ENCODE measurements around the gene ELOB.

Gene ELOB

DNA sequence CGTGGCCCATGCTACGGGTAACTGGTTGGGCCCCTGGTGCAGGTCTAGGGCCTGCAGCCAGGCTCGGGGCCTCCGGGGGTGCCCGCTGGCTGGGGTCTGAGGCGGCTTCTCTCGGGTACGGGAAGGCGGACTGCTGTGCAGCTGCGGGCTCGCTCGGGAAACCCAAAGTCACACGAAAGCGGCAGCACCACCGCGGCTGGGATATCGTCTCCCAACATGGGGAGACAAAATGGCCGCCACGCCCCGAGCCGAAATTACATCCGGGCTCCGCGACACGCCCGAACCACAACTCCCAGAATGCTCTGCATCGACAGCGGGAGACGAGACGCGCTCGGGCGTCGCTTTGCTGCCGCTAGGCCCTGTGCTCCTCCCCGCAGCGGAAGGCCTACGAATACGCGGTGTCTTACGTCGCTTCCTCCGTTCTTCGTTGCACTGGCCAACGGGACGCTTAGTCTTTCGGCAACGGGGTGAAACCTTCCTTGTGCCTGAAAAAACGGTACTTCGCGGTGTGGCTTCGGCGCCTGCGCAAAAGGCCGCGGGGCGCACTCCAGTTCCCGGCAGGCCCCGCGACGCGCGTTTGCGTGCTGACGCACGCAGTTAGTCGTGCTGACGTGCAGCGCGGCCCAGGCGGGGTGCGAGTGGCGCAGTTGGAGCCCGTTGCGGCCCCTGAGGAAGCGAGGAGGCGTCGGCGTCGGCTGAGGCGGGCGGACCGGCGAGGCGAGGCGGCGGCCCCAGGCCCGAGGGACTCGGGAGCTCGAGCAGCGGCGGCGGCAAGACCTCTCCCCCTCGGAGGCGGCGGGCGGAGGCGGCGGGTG lies 24.8 kb downstream of the ELOB start, which contains the start of gene SRRM2:
TSS of gene SRRM2 (plus strand) at position 604 of the 815 bp plus-strand sequence. CDS start 3,727 bp downstream, outside the sequence.
- peaks cover 61% of the 10 kb centered on the region for H3K4me1 Mint-ChIP-seq
- peak within 1 kb of the TSS; percentile 94 to 95 for H3K4me3 Mint-ChIP-seq
- H3K27ac Mint-ChIP-seq, result peak within 1 kb of the TSS; percentile 99 to 100
- H3K27me3 Mint-ChIP-seq, result no peaks in the 10 kb centered on the region
- peak; percentile 95 to 96 for DNase-seq
- peak; percentile 94 for ATAC-seq
- H3K9me3 Mint-ChIP-seq, result no peaks in the 10 kb centered on the region

GRCh38 chr16:2751577-2752034 lies 25.5 kb downstream of the ELOB start:
- ATAC-seq, result no peak
- H3K4me3 Mint-ChIP-seq, result peak overlapping the region; percentile 80 to 94
- H3K27ac Mint-ChIP-seq, result peak overlapping the region; percentile 99 to 100
- no peak for DNase-seq
- no peaks in the 10 kb centered on the region for H3K9me3 Mint-ChIP-seq
- H3K4me1 Mint-ChIP-seq, result peaks cover 54% of the 10 kb centered on the region
- no peaks in the 10 kb centered on the region for H3K27me3 Mint-ChIP-seq

DNA sequence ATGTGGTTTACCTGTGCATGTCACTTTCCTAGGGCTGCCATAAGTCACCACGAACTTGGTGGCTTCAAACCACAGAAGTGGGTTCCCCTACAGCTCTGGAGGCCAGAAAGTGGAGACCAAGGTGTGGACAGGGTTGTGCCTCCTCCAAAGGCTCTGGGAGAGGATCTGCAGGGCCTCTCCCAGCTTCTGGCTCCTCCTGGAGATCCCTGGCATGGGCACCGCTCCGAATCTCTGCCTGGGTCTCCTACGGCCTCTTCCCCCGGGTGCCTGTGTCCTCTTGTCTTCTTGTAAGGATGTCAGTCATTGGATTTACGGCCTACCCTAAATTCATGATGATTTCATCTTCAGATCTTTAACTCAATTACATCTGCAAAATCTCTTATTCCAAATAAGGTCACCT lies 27.1 kb downstream of the ELOB start:
- peak overlapping the region; percentile 62 to 80 for H3K4me3 Mint-ChIP-seq
- no peak for ATAC-seq
- no peaks in the 10 kb centered on the region for H3K27me3 Mint-ChIP-seq
- peaks cover 38% of the 10 kb centered on the region for H3K4me1 Mint-ChIP-seq
- H3K27ac Mint-ChIP-seq, result peak overlapping the region in 1 of 2 donors; percentile 89
- no peaks in the 10 kb centered on the region for H3K9me3 Mint-ChIP-seq
- no peak for DNase-seq

GRCh38 chr16:2749476-2749875 lies 27.6 kb downstream of the ELOB start:
- no peak for ATAC-seq
- H3K4me3 Mint-ChIP-seq, result no peak overlapping the region
- H3K4me1 Mint-ChIP-seq, result peaks cover 33% of the 10 kb centered on the region
- DNase-seq, result no peak
- H3K9me3 Mint-ChIP-seq, result no peaks in the 10 kb centered on the region
- no peak overlapping the region for H3K27ac Mint-ChIP-seq
- H3K27me3 Mint-ChIP-seq, result no peaks in the 10 kb centered on the region

DNA sequence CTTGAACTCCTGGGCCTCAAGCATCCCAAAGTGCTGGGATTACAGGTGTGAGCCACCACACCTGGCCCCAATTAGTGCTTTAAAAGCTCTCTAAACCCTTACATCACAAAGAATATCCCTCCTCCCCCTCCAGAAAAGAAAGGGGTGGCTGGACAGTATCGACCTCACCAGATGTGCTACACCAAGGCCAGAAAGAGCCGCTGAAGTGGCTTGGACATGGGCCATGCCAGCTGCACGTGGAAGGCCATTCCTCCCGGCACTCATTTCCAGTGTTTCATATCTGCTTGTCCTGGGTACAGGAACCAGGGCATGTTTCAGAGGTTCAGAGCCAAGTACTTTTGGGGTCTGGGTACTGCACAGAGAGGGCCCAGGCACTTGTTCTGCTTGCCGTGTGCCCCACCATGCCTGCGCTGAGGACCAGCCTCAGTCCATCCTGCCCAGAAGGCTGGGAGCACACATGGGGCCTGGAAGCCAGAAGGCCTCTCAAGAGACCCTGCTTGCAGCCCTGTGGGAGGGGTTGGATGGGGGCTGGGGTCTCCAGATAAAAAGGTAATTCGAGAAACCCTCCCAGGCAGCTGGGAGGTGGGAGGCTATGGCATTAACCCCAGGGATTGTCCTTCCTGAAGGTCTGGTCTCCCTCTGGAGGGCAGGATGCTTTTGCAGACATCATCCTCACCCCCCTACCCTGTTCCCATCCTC lies 28.2 kb downstream of the ELOB start:
- Mint-ChIP-seq H3K4me1 (peaks cover 27% of the 10 kb centered on the region), H3K27me3 (no peaks in the 10 kb centered on the region), H3K27ac (no peak overlapping the region), H3K4me3 (no peak overlapping the region), H3K9me3 (no peaks in the 10 kb centered on the region)
- no peak for ATAC-seq
- DNase-seq, result no peak

DNA sequence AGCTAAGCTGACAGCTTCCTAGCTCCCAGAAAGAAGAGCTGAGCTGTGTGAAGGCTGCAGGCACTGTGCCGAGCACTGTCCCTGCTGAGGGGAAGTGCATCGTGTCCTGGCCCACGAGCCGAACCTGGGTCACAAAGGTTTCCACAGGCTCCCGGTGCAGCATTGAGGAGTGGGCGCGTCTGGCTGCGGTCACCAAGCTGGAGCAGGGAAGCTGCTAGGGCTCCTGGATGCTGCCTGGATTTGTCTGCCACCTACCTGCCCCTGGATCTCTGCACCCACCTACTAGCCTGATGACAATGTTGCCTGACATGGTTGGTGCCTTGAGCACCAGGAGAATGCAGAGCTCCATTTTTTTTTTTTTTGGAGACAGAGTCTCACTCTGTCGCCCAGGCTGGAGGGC lies 31.1 kb downstream of the ELOB start:
- Mint-ChIP-seq H3K4me1 (peaks cover 16% of the 10 kb centered on the region), H3K27me3 (no peaks in the 10 kb centered on the region), H3K9me3 (no peaks in the 10 kb centered on the region), H3K27ac (no peak overlapping the region), H3K4me3 (no peak overlapping the region)
- DNase-seq (no peak), ATAC-seq (no peak)

DNA sequence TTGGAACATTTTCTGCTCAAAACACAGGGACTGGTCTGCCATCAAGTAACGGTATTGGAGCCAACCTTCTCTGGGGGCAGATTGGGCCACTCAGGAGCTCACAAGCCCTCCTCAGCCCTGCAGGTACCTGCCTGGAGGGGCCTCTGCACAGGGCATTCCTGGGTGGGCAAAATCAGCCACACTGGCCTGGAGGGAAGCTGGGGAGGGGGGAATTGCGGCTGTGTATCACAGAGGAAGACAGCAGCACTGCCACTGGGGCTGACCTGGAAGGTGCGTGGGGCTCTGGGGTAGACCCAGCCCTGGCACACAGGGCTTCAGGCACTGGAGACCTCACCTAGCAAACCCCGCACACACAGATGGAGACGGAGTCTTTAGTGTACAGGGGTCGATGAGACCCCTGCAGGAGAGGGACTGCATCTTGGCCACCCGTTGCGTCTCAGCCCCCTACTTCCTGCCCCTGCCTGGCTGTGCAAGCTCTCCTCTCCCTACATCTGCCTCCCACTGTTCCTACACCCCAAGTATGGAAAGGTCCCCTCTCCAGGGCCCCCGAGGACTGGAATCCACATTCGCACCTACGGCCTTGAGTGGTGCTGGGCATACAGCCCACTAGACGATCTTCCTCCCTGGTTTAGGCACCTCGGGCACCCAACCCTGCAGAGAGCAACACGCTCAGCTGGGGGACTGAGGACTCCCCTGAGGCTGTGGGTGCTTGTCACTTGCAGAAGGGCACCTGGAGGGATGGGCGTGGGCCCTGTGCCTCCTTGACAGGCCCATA lies 31.8 kb downstream of the ELOB start:
- Mint-ChIP-seq H3K27ac (no peak overlapping the region), H3K27me3 (peaks cover 6% of the 10 kb centered on the region), H3K9me3 (no peaks in the 10 kb centered on the region), H3K4me3 (no peak overlapping the region), H3K4me1 (peaks cover 10% of the 10 kb centered on the region)
- ATAC-seq (peak; percentile 20), DNase-seq (no peak)

DNA sequence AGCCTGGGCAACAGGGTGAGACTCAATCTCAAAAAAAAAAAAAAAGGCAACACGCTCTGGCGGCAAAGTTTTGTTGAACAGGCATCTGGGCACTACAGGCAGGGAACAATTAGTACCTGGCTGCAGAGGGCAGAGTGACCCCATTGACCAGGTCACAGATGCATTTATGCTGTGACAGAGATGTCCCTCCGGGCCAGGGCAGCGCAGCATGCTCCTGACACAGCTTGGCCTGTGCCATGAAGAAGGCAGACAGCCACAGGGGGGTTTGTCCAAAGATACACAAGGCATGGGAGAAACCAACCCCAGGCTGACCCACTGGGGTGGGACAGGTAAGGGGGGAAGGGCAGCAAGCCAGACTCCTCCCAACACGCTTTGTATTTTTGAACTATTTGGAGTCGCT lies 32.4 kb downstream of the ELOB start:
- Mint-ChIP-seq H3K27me3 (peaks cover 9% of the 10 kb centered on the region), H3K27ac (peak overlapping the region in 1 of 2 donors; percentile 40), H3K4me3 (no peak overlapping the region), H3K9me3 (no peaks in the 10 kb centered on the region), H3K4me1 (peaks cover 6% of the 10 kb centered on the region)
- ATAC-seq, result no peak
- no peak for DNase-seq

DNA sequence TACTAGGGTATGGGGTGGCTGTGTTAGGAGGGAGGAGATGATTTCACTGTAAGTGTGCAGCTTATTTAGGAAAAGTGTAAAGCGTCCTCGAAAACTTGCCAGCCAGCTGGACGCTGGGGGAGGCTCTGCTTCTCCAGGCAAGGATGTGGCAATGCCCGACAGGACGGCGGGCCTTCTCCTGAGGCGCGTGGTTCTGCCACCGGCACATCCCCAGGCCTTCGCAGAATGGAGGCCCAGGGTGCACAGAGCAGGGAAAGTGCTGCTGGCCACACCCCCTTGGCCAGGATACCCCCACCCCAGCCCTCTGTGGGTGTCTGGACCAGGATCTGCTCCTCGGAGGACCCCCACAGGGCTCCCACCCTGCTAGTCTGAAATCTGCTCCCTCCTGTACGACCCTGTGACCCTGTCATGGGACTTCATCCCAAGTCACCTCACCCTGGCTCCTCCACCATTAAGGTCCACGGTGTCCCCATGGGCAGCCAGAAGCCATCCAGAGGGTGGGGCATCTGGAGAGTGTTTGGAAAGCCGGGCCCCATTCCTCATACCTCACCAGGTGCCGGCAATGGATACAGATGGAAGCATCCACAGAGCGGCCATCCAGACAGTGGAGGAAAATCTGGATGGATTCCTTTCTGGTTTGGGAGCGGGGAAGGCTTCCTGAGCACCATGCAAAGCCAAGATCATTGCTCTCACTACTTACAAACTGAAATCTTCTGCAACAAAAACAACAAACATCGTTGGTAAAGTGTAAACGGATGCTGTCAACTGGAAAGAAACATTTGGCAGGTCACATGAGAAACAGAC lies 33.9 kb downstream of the ELOB start:
- peaks cover 8% of the 10 kb centered on the region for H3K4me1 Mint-ChIP-seq
- no peak for ATAC-seq
- no peak overlapping the region for H3K4me3 Mint-ChIP-seq
- no peak overlapping the region for H3K27ac Mint-ChIP-seq
- DNase-seq, result no peak
- peaks cover 9% of the 10 kb centered on the region for H3K27me3 Mint-ChIP-seq
- H3K9me3 Mint-ChIP-seq, result no peaks in the 10 kb centered on the region

DNA sequence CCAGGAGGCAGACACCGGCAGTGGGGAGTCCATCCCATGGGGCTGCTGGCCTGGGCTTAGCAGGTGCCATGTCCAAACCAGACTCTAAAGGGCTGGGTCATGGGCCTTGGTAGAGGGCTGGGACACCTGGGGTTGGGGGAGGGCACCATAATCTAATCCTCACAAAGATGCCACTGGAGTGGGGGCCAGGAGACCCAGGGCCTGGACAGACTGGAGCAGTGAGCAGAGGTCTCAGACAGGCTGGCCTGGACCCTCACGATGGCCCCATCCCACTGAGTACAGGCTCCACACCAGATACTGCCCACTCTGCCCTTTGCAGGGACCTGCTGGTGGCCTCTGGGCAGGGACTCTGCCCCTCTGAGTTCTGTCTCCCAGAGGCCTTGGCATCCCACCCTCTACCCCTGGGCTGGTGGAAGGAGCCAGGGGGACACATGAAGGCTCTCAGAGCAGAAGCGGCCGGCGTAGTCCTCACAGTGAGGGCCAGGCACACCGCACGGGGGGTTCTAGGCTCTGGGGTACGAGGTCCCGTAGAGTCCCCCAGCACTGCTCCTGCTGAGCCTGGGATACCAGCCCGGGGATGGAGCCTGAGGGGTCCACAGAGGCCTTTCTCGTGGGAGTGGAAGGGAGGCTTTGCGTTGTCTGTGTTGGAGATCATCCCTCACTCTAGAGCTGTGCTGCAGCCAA lies 34.6 kb downstream of the ELOB start:
- Mint-ChIP-seq H3K4me3 (no peak overlapping the region), H3K27me3 (peaks cover 9% of the 10 kb centered on the region), H3K27ac (no peak overlapping the region), H3K4me1 (peaks cover 8% of the 10 kb centered on the region), H3K9me3 (no peaks in the 10 kb centered on the region)
- no peak for ATAC-seq
- no peak for DNase-seq

GRCh38 chr16:2741168-2741567 lies 35.9 kb downstream of the ELOB start:
- no peak for ATAC-seq
- Mint-ChIP-seq H3K9me3 (no peaks in the 10 kb centered on the region), H3K4me3 (no peak overlapping the region), H3K27ac (no peak overlapping the region), H3K4me1 (peaks cover 8% of the 10 kb centered on the region), H3K27me3 (peaks cover 9% of the 10 kb centered on the region)
- DNase-seq, result no peak

GRCh38 chr16:2740476-2740875 lies 36.6 kb downstream of the ELOB start:
- no peak for ATAC-seq
- peaks cover 9% of the 10 kb centered on the region for H3K27me3 Mint-ChIP-seq
- DNase-seq, result no peak
- H3K9me3 Mint-ChIP-seq, result no peaks in the 10 kb centered on the region
- H3K4me1 Mint-ChIP-seq, result peaks cover 8% of the 10 kb centered on the region
- peak overlapping the region in 1 of 2 donors; percentile 60 for H3K27ac Mint-ChIP-seq
- H3K4me3 Mint-ChIP-seq, result no peak overlapping the region

GRCh38 chr16:2739625-2740430 lies 37.3 kb downstream of the ELOB start:
- H3K9me3 Mint-ChIP-seq, result no peaks in the 10 kb centered on the region
- DNase-seq (no peak), ATAC-seq (no peak)
- H3K27me3 Mint-ChIP-seq, result peaks cover 9% of the 10 kb centered on the region
- H3K4me1 Mint-ChIP-seq, result peaks cover 8% of the 10 kb centered on the region
- no peak overlapping the region for H3K4me3 Mint-ChIP-seq
- peak overlapping the region in 1 of 2 donors; percentile 93 for H3K27ac Mint-ChIP-seq

DNA sequence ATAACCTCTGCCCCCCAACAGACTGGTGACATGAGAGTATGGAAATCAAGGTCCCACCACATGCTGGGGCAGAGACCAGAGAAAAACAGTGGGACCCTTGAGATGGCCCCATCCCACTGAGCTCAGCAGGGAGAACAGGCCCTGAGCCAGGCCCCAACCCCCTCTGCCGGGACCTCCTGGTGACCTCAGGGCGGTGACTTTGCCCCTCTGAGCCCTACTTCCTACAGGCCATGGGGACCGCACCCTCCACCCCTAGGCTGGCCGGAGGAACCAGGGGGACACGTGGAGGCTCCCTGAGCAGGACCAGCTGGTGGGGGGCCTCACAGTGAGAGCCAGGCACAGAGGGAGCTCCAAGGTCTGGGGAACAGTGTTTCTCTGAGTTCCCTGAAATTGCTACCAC lies 38.5 kb downstream of the ELOB start:
- H3K9me3 Mint-ChIP-seq, result no peaks in the 10 kb centered on the region
- no peak overlapping the region for H3K4me3 Mint-ChIP-seq
- peaks cover 9% of the 10 kb centered on the region for H3K27me3 Mint-ChIP-seq
- H3K27ac Mint-ChIP-seq, result peak overlapping the region in 1 of 2 donors; percentile 4
- no peak for DNase-seq
- peaks cover 8% of the 10 kb centered on the region for H3K4me1 Mint-ChIP-seq
- ATAC-seq, result peak; percentile 21

All from stimulated activated naive CD8-positive, alpha-beta T cell treated with anti-CD3 and anti-CD28 coated beads, Interleukin-15, amount 100 ng/mL, for 72 hours (primary cell).